ENCODE measurements around the gene SGMS1. TPM values are rescaled to one million over a fixed set of nuclear protein-coding genes. Genes with fewer than 3 reads are reported as not detected.

The SGMS1 gene
- total and polyA plus RNA-seq, 2 experiments from 2014 or later, result 15.0 to 34.7 TPM

DNA sequence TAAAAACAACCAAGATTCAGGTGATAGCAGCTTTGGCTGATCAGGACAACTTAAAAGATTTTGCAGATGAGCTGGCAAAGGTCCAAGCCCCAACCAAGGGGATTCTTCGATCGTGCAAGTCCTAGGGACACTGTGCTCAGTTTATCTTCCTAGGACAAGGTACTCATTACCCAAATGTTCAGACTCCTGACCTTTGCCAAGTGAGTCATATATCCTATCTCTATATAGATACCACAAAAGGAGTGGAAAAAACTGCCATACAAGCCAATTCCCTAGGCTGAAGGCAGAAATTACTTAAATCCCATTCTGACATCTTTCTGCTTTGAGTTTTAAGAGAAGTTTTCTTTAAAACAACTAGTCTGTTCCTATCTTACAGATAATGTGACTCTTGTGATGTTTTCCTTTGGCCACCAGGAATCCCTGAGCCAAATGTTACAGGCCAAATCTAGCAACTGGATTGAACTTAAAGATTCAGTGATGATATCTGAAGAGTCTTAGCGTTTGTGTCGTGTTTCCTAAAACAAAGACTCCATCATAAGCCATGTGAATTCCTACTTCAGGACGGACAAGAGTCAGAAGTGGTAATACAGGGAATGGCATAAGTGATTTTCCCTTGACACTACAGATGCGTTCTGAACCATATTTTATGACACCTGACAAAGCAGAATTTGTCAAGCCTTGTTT, 229.8 kb downstream of the SGMS1 start:
- Mint-ChIP-seq H3K27me3 (ENCODE audit: insufficient read depth, low read depth, poor library complexity) (no peaks in the 10 kb centered on the region), H3K4me1 (peaks cover 29% of the 10 kb centered on the region), H3K27ac (no peak overlapping the region), H3K9me3 (no peaks in the 10 kb centered on the region), H3K4me3 (no peak overlapping the region), H3K36me3 (ENCODE audit: low read depth) (no peaks in the 10 kb centered on the region)
- Histone ChIP-seq H4K20me1 (replicated peaks; ENCODE audit: insufficient read depth) (no peaks in the 10 kb centered on the region), H2AFZ (no peak overlapping the region), H3K27me3 (ENCODE audit: insufficient read depth) (no peaks in the 10 kb centered on the region), H3F3A (replicated peaks; ENCODE audit: low read depth) (no peaks in the 10 kb centered on the region), H3K4me2 (no peak overlapping the region), H3K9me2 (ENCODE audit: insufficient read depth) (no peaks in the 10 kb centered on the region), H3K79me2 (replicated peaks; ENCODE audit: insufficient read depth) (peaks cover 14% of the 10 kb centered on the region), H3K4me1 (ENCODE audit: insufficient read depth) (peaks cover 13% of the 10 kb centered on the region), H3K27ac (ENCODE audit: low read depth) (no peak overlapping the region), H3K36me3 (ENCODE audit: insufficient read depth) (no peaks in the 10 kb centered on the region), H3K4me3 (no peak overlapping the region)
- DNase-seq (ENCODE audit: low spot score) (no peak), ATAC-seq (no peak)
- no peak for TF ChIP-seq JUNB (IDR thresholded peaks at IDR 0.05; ENCODE audit: unreplicated experiment)
- no peak for TF ChIP-seq ZNF331 (CRISPR knock-in tag; IDR thresholded peaks at IDR 0.05; ENCODE audit: low read depth)
- TF ChIP-seq NANOG (IDR thresholded peaks at IDR 0.05; ENCODE audit: borderline replicate concordance), result no peak
- TF ChIP-seq, protein P1, sequence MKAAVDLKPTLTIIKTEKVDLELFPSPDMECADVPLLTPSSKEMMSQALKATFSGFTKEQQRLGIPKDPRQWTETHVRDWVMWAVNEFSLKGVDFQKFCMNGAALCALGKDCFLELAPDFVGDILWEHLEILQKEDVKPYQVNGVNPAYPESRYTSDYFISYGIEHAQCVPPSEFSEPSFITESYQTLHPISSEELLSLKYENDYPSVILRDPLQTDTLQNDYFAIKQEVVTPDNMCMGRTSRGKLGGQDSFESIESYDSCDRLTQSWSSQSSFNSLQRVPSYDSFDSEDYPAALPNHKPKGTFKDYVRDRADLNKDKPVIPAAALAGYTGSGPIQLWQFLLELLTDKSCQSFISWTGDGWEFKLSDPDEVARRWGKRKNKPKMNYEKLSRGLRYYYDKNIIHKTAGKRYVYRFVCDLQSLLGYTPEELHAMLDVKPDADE (IDR thresholded peaks at IDR 0.05), result no peak
- TF ChIP-seq, protein P2, sequence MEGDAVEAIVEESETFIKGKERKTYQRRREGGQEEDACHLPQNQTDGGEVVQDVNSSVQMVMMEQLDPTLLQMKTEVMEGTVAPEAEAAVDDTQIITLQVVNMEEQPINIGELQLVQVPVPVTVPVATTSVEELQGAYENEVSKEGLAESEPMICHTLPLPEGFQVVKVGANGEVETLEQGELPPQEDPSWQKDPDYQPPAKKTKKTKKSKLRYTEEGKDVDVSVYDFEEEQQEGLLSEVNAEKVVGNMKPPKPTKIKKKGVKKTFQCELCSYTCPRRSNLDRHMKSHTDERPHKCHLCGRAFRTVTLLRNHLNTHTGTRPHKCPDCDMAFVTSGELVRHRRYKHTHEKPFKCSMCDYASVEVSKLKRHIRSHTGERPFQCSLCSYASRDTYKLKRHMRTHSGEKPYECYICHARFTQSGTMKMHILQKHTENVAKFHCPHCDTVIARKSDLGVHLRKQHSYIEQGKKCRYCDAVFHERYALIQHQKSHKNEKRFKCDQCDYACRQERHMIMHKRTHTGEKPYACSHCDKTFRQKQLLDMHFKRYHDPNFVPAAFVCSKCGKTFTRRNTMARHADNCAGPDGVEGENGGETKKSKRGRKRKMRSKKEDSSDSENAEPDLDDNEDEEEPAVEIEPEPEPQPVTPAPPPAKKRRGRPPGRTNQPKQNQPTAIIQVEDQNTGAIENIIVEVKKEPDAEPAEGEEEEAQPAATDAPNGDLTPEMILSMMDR (conservative IDR thresholded peaks at IDR 0.05; ENCODE audit: low read depth in 2 of 2), result no peak
- no peak for TF ChIP-seq STAT1 (IDR thresholded peaks at IDR 0.05; ENCODE audit: unreplicated experiment)
- no peak for TF ChIP-seq ZNF114 (CRISPR knock-in tag; IDR thresholded peaks at IDR 0.05)
- TF ChIP-seq, protein P3, sequence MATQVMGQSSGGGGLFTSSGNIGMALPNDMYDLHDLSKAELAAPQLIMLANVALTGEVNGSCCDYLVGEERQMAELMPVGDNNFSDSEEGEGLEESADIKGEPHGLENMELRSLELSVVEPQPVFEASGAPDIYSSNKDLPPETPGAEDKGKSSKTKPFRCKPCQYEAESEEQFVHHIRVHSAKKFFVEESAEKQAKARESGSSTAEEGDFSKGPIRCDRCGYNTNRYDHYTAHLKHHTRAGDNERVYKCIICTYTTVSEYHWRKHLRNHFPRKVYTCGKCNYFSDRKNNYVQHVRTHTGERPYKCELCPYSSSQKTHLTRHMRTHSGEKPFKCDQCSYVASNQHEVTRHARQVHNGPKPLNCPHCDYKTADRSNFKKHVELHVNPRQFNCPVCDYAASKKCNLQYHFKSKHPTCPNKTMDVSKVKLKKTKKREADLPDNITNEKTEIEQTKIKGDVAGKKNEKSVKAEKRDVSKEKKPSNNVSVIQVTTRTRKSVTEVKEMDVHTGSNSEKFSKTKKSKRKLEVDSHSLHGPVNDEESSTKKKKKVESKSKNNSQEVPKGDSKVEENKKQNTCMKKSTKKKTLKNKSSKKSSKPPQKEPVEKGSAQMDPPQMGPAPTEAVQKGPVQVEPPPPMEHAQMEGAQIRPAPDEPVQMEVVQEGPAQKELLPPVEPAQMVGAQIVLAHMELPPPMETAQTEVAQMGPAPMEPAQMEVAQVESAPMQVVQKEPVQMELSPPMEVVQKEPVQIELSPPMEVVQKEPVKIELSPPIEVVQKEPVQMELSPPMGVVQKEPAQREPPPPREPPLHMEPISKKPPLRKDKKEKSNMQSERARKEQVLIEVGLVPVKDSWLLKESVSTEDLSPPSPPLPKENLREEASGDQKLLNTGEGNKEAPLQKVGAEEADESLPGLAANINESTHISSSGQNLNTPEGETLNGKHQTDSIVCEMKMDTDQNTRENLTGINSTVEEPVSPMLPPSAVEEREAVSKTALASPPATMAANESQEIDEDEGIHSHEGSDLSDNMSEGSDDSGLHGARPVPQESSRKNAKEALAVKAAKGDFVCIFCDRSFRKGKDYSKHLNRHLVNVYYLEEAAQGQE (IDR thresholded peaks at IDR 0.05; ENCODE audit: unreplicated experiment), result no peak
- TF ChIP-seq POLR2AphosphoS5 (IDR thresholded peaks at IDR 0.05; ENCODE audit: low read depth), result no peak
- no peak for TF ChIP-seq CREB1 (CRISPR knock-in tag; IDR thresholded peaks at IDR 0.05; ENCODE audit: low read depth)
